GM19193 (cell line): ENCODE data around the gene TRIM8.

Experiments
- POLR2A ChIP-seq: IDR thresholded peaks from 4 replicates; pipeline ENCODE4 v1.6.1; 2011; ENCODE audit not compliant: insufficient read depth, insufficient read length; ENCODE audit errors: extremely low read depth

Gene TRIM8

DNA sequence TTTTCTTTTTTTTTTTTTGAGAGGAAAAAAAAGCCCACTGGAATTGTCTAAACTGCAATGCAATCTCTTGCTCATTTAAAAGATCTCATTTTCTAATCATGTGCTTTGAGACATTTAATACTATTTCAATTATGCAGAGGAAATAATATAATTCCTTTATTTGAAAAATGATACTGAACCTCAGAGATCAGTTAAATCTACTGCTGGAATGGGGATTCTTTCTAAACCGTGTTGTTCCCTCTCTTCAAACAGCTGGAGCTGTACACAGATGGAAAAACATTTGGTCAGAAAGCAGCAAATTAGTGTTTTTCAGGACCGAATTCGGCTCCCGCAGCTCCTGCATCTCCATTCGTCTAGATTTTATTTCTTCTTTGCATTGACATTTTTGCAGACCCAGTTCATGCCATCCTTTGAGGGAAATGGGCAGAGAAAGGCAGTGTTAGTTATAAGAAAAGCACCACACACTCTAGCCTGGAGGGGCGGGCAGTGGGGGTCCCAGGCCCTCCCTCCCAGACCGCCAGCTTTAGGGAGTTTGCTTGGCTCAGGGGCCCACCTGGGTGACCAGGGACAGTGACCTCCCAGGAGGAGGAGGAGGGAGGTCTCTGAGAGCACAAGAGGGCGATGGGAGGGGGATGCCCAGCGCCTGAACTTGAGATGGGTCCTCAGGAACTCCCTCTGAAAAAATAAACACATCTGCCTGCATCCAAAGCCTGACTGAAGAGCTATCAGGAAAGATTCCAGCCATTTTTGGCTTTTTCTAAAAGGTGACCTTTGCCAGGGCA lies 32.4 kb downstream of the TRIM8 start:
- no peak for TF ChIP-seq POLR2A

DNA sequence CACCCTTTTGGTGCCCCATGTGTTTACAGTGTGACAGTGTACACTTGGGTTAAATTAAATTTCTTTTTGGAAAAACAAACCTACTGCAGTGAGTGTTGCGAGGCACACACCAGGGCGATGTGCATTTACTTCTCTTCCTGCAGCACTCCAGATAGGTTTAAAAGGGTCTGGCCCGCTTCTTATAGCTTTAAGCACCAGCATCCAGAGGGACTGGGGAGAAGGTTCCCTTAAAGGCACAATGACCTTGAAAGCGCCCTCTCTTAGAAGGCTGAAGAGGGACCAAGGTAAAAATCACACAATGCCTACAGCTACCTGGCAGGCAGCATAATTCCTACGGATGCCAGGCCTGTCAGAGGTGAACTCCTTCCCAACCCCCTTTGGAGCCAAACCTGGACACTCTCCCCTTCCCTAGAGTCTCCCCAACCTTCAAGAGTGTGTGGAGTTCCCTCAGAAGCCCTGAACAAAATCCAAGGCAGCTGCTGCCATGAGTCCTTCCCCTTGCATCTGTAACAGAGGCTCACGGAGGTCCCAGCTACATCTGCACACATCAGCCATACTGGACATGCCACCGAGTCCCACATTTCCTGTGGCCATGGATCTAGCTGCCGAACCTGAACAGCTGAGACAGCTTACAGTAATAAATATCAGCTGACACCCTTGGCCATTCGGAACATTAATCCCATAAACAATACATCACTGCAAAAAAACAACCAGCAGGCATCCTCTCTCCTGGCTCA lies 33.2 kb downstream of the TRIM8 start:
- TF ChIP-seq POLR2A: no peak

DNA sequence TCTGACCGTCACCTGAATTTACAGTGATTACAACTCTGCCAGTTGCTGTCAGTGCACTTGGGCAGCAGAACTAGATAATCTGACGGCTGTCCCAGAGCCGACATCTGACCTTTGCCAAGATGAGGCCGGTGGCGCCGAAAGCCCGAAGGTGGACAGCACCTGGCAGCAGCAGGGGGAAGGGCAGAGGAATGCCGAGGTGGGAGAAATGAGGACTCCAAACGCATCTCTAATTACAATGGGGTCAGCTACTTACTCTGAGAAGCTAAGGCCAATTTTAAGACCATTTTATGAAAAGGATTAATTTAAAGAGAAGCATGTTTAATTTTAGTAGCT lies 33.8 kb downstream of the TRIM8 start:
- no peak for TF ChIP-seq POLR2A

DNA sequence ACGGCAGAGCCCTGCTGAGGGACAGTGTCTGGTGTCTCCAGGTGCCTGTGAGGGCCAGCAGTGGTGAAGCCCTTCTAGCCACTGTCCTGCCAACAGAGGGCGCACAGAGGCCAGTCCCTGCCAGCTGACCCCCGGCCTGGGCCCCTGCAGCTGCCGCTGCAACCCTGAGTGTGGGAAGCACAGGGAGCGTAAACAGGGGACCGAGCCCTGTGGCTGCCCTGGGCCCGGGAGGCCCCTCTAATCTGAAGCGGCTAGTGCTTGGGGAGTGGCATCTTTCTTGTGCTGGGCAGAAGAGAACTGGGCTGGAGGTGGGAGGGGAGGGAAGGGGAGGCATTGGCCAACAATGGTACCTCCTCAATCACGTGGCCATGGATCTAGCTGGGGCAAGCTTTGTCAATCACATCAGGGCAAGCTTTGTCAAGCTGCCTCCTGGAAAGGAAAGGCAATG lies 34.6 kb downstream of the TRIM8 start:
- no peak for TF ChIP-seq POLR2A

DNA sequence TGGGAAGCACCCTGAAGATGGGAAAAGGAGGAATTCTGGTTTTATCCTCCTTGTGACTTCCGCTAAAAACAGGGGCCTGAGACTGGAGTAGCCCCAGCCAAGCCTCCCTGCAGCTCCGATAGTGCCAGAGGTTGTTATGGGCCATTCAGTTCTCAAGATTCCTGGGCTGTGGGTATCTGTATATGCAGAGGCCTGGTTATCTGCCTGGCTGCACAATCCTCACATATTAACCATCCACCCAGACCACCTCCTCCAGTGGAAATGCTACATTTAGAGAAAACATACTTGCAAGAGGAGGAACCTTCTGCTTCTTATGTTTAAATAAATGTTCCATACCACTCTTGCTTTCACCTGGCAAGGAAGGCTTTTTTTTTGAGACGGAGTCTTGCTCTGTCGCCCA lies 35.3 kb downstream of the TRIM8 start:
- TF ChIP-seq POLR2A: no peak

DNA sequence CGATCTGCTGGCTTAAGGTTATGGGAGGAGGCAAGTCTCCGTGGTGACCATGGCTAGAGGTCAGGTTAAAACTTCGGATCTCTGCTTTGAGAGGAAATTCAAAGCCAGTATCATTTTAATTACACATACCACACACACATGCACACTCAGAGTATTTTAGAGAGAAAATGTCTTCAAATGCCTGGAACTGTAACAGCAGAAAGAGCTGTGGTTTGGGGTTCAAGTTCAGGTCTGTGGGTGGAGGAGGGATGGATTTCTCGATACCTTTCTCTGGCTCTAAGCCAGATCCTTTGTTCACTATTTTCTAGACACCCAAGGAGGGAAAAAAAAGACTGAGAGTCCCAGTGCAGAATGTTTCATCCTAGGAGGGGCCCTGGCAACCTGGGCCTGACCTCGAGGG lies 37.4 kb downstream of the TRIM8 start:
- TF ChIP-seq POLR2A: no peak

DNA sequence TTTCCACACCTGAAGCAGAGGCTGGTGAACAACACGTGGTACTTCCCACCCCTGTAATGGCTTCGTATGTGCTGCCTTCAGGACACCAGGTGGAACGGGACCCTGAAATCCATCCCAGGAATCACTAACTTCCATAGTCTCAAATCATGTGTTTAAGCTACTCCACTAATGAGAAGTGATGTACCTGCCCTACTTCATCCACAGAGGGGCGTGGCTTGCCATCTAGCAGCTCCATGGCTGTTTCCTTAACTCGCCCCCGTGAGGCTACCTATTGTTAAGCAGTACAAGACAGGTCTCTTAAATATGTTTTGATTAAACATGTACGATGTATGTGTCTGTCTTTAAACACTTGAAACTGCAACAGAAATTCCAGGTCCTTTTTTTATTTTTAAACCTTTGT lies 38.1 kb downstream of the TRIM8 start:
- TF ChIP-seq POLR2A: no peak

DNA sequence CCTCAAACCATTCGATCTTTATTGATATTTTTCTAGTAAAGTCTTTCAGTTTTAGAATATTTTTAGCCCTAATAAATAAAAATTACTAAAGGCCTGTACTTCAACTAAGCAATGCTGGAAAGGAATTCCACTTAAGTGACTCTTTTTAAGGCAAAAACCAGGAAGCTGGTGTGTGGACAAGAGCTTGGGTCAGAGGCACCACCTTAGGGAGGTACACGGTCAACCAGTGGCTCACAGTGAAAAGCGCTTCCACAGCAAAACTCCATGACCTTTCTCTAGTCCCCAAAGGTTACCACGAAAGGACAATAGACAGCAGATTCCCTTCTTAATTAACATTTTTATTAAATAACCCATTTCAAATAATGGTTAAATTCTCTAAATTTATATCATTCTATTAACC lies 38.7 kb downstream of the TRIM8 start:
- no peak for TF ChIP-seq POLR2A

DNA sequence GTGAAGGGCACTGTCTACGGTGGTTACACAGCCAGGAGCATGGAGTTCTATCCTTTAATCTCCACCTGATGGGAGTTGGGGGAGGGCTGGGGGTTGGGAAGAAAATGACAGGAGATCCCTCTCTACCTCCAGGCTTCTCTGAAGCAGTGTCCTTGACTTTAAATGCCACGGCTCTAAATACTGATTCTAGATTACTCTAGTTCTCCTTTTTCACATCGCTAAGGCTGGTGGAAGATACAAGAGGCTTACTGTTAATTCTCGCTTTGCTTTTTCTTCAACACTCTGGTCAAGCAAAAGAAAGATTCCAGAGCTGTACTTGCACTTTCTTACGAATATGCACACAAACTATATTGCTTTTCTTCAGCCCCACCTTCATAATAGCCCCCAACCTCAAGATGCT lies 39.5 kb downstream of the TRIM8 start:
- no peak for TF ChIP-seq POLR2A

DNA sequence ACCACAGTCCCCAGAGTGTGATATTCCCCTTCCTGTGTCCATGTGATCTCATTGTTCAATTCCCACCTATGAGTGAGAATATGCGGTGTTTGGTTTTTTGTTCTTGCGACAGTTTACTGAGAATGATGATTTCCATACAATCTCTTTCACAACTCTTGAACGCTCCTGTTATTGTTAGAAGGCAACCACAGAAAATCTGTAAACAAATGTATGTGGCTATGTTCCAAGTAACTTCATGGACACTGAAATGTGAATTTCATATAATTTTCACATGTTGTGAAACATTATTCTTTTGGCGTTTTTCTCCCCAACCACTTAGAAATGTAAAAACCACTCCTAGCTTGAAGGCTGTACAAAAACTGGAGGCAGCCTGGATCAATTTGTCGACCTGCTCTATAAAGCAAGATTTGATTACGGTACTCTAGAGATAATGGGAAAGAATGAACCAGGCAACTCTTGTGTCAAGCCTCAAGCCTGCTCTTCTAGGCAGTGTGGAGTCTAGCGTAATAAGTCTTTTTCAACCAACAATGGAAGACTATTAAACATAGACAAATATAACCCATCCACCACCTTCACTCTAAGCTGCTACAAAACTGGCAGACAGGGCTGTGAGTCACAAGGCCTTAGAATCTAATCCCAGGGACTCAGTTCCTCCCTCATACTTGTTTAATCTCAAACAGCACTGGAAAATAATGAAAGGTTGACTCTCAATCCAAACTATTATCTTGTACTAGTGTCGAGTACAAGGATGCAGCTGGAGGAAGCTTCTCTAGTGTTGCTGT lies 47.2 kb downstream of the TRIM8 start:
- TF ChIP-seq POLR2A: no peak

DNA sequence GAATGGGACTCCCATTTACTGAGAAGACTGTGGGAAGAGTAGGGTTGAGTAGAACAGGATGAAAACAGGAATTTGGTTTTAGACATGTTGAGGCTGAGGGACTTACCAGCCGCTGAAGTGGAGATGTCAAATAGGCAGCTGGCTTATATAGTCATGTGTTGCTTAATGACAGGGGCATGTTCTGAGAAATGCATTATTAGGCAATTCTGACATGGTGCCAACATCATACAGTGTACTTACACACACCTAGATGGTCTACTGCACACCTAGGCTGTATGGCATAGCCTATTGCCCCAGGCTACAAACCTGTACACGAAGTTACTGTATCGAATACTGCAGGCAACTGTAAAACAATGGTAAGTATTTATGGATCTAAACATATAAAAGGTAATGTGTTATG lies 52.5 kb downstream of the TRIM8 start:
- no peak for TF ChIP-seq POLR2A

DNA sequence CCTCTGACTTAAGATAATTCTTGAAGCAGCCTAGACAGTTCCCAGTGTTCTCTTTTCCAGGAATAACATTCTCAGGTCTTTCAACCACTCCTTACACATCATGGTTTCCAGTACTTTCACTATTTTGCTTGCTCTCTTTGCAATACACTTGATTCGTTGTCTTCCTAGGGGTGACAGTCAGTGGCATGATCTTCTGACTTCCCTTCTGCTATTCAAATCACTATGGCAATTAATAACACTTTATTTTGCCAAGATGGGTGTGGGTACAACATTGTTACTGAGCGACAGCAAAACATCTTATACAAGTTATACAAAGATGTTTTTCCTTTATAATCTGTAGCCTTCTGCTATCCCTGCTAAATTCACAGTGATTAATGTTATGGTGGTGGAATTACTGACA lies 54.6 kb downstream of the TRIM8 start:
- no peak for TF ChIP-seq POLR2A

DNA sequence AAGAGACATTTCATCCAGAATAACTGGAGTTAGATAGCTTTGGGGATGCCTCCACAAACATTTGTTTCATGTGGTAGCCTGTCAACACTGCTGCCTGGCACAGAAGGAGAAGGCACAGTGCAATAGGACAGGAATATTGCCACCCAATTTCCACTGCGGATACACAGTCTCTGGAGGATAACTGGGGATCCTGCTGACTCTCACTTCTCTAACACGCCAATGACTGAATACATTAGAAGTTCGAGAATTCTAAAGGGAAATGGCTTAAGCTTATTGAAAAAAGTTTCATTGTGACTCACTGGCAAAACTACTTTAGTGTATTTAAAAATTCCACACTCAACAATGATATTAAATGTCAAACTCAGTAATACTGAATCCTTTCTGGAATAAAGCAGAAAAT lies 57.0 kb downstream of the TRIM8 start:
- TF ChIP-seq POLR2A: no peak

DNA sequence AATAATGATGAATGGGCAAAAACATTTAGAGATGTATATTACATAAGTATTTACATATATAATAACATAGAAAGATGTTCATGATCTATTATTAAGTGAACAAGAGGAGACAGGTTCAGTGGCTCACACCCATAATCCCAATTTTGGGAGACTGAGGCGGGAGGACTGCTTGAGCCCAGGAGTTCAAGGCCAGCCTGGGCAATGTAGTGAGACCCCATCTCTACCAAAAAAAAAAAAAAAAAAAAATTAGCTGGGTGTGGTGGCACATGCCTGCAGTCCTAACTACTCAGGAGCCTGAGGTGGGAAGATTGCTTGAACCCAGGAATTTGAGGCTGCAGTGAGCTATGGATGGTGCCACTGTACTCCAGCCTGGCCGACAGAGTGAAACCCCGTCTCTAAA lies 57.5 kb downstream of the TRIM8 start:
- TF ChIP-seq POLR2A: no peak

DNA sequence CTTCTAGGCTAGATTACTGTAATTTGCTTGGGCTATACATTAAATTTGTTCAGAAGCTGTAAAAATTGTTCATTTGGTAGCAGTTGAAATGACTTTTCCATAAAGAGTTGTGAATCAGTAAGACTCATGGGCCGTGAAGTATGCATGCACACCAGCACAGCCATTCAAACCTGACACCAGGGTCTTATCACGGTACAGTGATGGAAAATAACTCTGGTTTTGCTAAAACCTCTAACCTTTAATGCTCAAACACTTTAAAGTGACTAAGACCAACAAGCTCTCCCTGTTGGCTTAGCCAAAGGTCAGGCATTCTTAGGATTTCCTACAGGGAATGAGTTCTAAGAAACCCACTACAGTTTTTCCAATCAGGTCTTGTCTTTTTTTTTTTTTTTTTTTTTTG lies 58.5 kb downstream of the TRIM8 start:
- no peak for TF ChIP-seq POLR2A

DNA sequence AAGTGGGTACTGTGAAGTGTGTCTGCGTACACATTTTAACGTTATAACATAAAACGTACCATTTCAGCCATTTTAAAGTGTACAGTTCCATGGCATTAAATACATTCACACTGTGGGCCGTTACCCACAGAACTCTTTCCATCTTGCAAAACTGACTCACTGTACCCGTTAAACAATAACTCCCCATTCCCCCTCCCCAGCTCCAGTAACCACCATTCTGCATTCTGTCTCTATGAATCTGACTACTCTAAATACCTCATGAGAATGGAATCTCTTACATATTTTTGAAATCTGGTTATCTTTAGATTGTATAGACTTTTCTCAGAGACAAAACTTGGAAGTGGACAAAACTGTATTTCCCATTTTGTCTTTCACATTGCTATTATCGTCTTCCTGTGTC lies 60.6 kb downstream of the TRIM8 start:
- no peak for TF ChIP-seq POLR2A
